Endodermal cell (in vitro differentiated cells): ENCODE measurements around the gene GPR34. TPM values are rescaled to one million over a fixed set of nuclear protein-coding genes. Genes with fewer than 3 reads are reported as not detected.

ENCODE experiments used
- DNase-seq: peaks from one replicate; pipeline ENCODE4 v3.0.0-alpha.2; 2017
- H3K27ac ChIP-seq: 2 replicates; pipeline ENCODE4 v1.5.1; 2013; ENCODE audit warnings: mild to moderate bottlenecking, low read depth, low read length, moderate library complexity
- H3K27me3 ChIP-seq: 2 replicates; pipeline ENCODE4 v1.6.1; 2013; ENCODE audit warnings: mild to moderate bottlenecking, low read length, moderate library complexity; ENCODE audit not compliant: insufficient read depth, control insufficient read depth, poor library complexity, severe bottlenecking
- H3K36me3 ChIP-seq: 2 replicates; pipeline ENCODE4 v1.7.0; 2013; ENCODE audit warnings: mild to moderate bottlenecking, low read length, moderate library complexity; ENCODE audit not compliant: control insufficient read depth, insufficient read depth
- H3K4me1 ChIP-seq: one replicate; pipeline ENCODE4 v1.7.0; 2013; ENCODE audit warnings: low read length; ENCODE audit not compliant: control insufficient read depth, insufficient read depth
- H3K4me3 ChIP-seq: 2 replicates; pipeline ENCODE4 v1.5.1; 2013; ENCODE audit warnings: mild to moderate bottlenecking, low read length, moderate library complexity
- H3K9ac ChIP-seq: 2 replicates; pipeline ENCODE4 v1.6.1; 2013; ENCODE audit warnings: mild to moderate bottlenecking, low read length, moderate library complexity; ENCODE audit not compliant: poor library complexity, severe bottlenecking; ENCODE audit errors: extremely low read depth
- H3K9me3 ChIP-seq: 2 replicates; pipeline ENCODE4 v1.6.1; 2013; ENCODE audit warnings: mild to moderate bottlenecking, low read length, moderate library complexity; ENCODE audit not compliant: control insufficient read depth
- H3K27ac Mint-ChIP-seq: 2 replicates; pipeline ENCODE4 v1.8.0; 2020; ENCODE audit warnings: mixed read lengths
- H3K27me3 Mint-ChIP-seq: 2 replicates; pipeline ENCODE4 v1.8.0; 2021; ENCODE audit warnings: mild to moderate bottlenecking, mixed read lengths; ENCODE audit not compliant: insufficient read depth
- H3K36me3 Mint-ChIP-seq: 2 replicates; pipeline ENCODE4 v1.8.0; 2020; ENCODE audit warnings: low read depth, mixed read lengths
- H3K4me1 Mint-ChIP-seq: 2 replicates; pipeline ENCODE4 v1.8.0; 2020; ENCODE audit warnings: mixed read lengths
- H3K4me3 Mint-ChIP-seq: 2 replicates; pipeline ENCODE4 v1.8.0; 2020; ENCODE audit warnings: mild to moderate bottlenecking, moderate library complexity, mixed read lengths
- H3K9me3 Mint-ChIP-seq: 2 replicates; pipeline ENCODE4 v1.8.0; 2020; ENCODE audit warnings: mild to moderate bottlenecking, mixed read lengths
- CTCF ChIP-seq: fragments of 200-600 bp; sonication (generic); conservative IDR thresholded peaks from 2 replicates; pipeline ENCODE4 v1.5.0; 2021; ENCODE audit warnings: antibody characterized with exemption, mild to moderate bottlenecking
- WGBS, 2 experiments: methylation state at CpG; one replicate each; pipeline versions ENCODE4 v1.1.5 to v1.1.7; 2013; ENCODE audit warnings: missing lambda C conversion rate in 2 of 2, mixed read lengths in 1 of 2; ENCODE audit not compliant: insufficient coverage in 1 of 2, insufficient read length in 1 of 2; 5-methylcytosine and 5-hydroxymethylcytosine counted together
- total RNA-seq, 2 donors: library from RNA; stranded (reverse); fragmentation: NEBNext Ultra II Directional in 1 of 2; extraction: Animal tissue kit (Norgen Biotek cat#: 25700) in 1 of 2; gene quantifications; 2 replicates in 1 of 2; 3 replicates in 1 of 2; pipeline ENCODE4 v1.2.1, GENCODE V29; 2021

GPR34 gene
- total RNA-seq, 2 donors from 2014 or later, result not detected

- no peak for TF ChIP-seq CTCF
- Histone ChIP-seq H3K27ac (no peak overlapping the region), H3K36me3 (peaks cover 3% of the 10 kb centered on the region), H3K9me3 (no peaks in the 10 kb centered on the region), H3K4me3 (no peak overlapping the region), H3K27me3 (no peaks in the 10 kb centered on the region), H3K4me1 (no peaks in the 10 kb centered on the region), H3K9ac (no peak overlapping the region)
- no peaks in the 10 kb centered on the region for H3K27me3 Mint-ChIP-seq
- WGBS, 2 experiments, result 96% methylated on average over 1 of the region's 1 CpG; no CpG with 5 or more reads in 1 of the 2 experiments
- no peak overlapping the region for H3K27ac Mint-ChIP-seq
- no peak overlapping the region for H3K4me3 Mint-ChIP-seq
- H3K4me1 Mint-ChIP-seq, result peaks cover 3% of the 10 kb centered on the region
- DNase-seq, result no peak
- H3K36me3 Mint-ChIP-seq, result peaks cover 5% of the 10 kb centered on the region
- H3K9me3 Mint-ChIP-seq, result peaks cover 34% of the 10 kb centered on the region
These were observed 3.5 kb downstream of the GPR34 start for GRCh38 chrX:41692162-41692749.

DNA sequence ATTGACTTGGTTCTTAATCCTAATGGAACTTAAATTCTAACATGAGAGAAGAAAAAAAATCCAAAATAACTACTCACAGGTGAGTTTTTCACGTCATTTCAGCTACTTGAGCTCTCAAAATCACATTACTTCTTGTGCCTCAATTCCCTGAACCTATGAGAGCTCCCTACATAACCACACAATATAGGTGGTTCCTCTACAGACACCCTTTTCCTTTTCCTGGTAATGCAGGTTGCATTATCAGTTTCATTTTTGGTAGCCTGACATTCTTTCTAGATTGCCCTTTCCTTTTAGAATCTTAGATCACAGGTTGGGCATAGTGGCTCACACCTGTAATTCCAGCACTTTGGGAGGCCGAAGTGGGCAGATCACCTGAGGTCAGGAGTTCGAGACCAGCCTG, 4.3 kb downstream of the GPR34 start:
- TF ChIP-seq CTCF, result no peak
- H3K9me3 Mint-ChIP-seq, result peaks cover 34% of the 10 kb centered on the region
- Histone ChIP-seq H3K4me3 (no peak overlapping the region), H3K27me3 (no peaks in the 10 kb centered on the region), H3K9me3 (no peaks in the 10 kb centered on the region), H3K36me3 (peaks cover 3% of the 10 kb centered on the region), H3K27ac (no peak overlapping the region), H3K9ac (no peak overlapping the region), H3K4me1 (no peaks in the 10 kb centered on the region)
- H3K27me3 Mint-ChIP-seq, result no peaks in the 10 kb centered on the region
- no peak overlapping the region for H3K27ac Mint-ChIP-seq
- H3K4me3 Mint-ChIP-seq, result no peak overlapping the region
- H3K4me1 Mint-ChIP-seq, result peaks cover 3% of the 10 kb centered on the region
- 100% methylated on average over 1 of the region's 3 CpGs; no CpG with 5 or more reads in 1 of the 2 experiments for WGBS, 2 experiments
- DNase-seq, result no peak
- H3K36me3 Mint-ChIP-seq, result peaks cover 6% of the 10 kb centered on the region

DNA sequence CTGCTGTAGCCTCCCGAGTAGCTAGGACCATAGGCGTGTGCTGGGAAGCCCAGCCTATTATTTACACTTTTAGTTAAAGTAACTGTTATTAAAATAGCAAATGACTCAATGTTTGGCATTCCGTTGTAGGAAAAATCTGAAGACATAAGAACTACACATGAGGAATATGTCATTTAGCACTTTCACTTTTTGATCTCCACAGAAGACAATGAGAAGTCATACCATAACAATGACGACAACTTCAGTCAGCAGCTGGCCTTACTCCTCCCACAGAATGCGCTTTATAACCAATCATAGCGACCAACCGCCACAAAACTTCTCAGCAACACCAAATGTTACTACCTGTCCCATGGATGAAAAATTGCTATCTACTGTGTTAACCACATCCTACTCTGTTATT, 6.7 kb downstream of the GPR34 start:
- no peak overlapping the region for H3K4me3 Mint-ChIP-seq
- H3K9me3 Mint-ChIP-seq, result peaks cover 32% of the 10 kb centered on the region
- no peak overlapping the region for H3K9ac ChIP-seq
- 93 to 100% methylated on average over 2 to 5 of the region's 7 CpGs for WGBS, 2 experiments
- no peak for DNase-seq
- no peaks in the 10 kb centered on the region for H3K27me3 ChIP-seq
- no peaks in the 10 kb centered on the region for H3K4me1 Mint-ChIP-seq
- H3K9me3 ChIP-seq, result no peaks in the 10 kb centered on the region
- no peak for TF ChIP-seq CTCF
- H3K4me1 ChIP-seq, result no peaks in the 10 kb centered on the region
- H3K36me3 Mint-ChIP-seq, result peaks cover 5% of the 10 kb centered on the region
- H3K27ac Mint-ChIP-seq, result no peak overlapping the region
- no peak overlapping the region for H3K4me3 ChIP-seq
- H3K27me3 Mint-ChIP-seq, result no peaks in the 10 kb centered on the region
- peaks cover 3% of the 10 kb centered on the region for H3K36me3 ChIP-seq
- no peak overlapping the region for H3K27ac ChIP-seq
